ENCODE data around the gene WNT3.

Gene WNT3

DNA sequence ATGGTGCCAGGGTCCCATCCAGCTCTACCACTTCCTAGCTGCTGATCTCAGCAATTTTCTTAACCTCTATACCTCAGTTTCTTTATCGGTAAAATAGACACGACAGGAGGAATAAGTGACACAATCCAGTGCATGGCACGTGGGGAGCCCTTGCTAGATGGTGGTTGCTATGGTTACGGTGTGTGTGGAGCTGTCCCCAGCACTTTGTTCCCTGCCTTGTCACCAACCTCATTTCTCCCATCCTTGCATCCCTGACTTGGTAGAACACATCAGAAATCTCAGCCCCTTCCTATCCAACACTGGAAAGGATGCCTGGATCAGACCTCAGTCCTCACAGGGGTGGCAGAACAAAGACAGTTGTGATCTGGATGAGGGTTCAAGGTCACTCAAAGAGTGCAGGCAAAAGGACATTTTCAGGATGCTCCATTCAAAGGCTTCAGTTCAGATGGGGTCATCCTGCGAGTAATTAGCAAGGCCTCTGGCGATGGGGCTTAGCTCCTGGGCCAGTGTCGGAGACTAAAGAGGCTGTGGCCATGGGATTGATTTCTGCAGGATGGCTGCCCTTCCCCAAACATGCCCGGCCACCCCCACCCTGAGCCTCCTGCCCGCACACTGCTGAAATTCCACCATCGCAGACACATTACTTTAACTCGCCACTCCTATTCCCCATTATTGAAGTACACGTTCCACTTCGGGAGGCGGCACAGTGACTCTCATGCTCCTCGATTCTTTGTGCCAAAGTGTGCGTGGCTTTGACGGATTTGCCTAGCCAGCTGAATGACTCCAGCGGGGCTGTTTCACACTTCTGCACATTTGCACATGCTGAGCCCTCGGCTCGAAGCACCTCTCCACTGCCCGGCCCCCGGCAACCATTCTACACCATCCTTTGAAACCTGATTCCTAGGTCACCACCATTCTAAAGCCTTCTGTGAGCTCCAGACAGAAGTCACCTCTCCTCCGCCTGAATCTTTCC is 40.3 kb downstream of the WNT3 start:
- no peak overlapping the region for H3K27ac ChIP-seq (ENCODE audit: low read depth, low read length)

DNA sequence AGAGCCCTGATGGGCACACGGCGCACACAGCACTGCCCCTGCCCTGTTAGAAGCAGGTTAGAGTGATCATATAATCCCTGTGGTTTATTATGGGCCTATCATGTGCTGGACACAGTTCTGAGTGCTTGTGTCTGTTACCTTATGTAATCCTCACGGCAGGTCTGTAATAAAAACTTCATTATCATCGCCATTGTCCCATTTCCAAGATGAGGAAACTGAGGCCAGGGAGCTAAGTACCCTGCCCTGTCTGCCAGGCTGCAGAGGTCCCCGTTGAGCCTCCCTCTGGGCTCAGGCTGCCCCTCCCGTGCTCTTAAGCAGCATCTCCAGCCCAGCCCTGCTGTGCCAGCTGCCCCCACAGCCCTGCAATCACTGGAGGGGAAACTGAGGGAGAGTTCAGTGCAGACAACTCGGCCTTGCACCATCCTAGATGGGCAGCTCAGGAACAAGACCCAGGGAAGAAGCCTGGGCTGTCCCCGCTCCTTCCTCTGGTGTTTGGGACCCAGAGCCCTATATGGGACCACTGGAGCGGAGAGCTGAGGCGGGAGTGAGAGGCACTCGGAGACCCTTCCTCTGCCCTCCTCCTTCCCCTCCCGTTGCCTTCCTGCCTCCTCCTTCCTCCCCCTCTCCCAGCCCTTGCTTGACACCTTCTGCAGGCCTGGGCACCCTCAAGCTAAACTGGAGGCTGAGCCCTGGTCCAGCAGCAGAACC is 42.0 kb downstream of the WNT3 start:
- Histone ChIP-seq H3K4me3 (ENCODE audit: low read depth in 1 of 2, low read length in 2 of 2) (no peak overlapping the region), H3K9me3 (ENCODE audit: low read length) (no peaks in the 10 kb centered on the region), H3K9ac (ENCODE audit: low read length) (no peak overlapping the region), H3K36me3 (ENCODE audit: insufficient read depth, low read length) (no peaks in the 10 kb centered on the region), H3K4me1 (ENCODE audit: insufficient read depth, low read length) (peaks cover 3% of the 10 kb centered on the region), H3K27ac (ENCODE audit: low read depth, low read length) (no peak overlapping the region), H3K27me3 (ENCODE audit: control insufficient read depth in 1 of 2, insufficient read depth in 2 of 2, low read length in 2 of 2) (no peaks in the 10 kb centered on the region)

More for the DNA sequence above, 40.3 kb downstream of the WNT3 start:
- no peak overlapping the region for H3K4me3 ChIP-seq (ENCODE audit: low read depth in 1 of 2, low read length in 2 of 2)
- H3K9ac ChIP-seq (ENCODE audit: low read length) = no peak overlapping the region
- H3K9me3 ChIP-seq (ENCODE audit: low read length) = no peaks in the 10 kb centered on the region
- no peaks in the 10 kb centered on the region for H3K4me1 ChIP-seq (ENCODE audit: insufficient read depth, low read length)
- no peaks in the 10 kb centered on the region for H3K36me3 ChIP-seq (ENCODE audit: insufficient read depth, low read length)
- H3K27me3 ChIP-seq (ENCODE audit: control insufficient read depth in 1 of 2, insufficient read depth in 2 of 2, low read length in 2 of 2) = no peaks in the 10 kb centered on the region

DNA sequence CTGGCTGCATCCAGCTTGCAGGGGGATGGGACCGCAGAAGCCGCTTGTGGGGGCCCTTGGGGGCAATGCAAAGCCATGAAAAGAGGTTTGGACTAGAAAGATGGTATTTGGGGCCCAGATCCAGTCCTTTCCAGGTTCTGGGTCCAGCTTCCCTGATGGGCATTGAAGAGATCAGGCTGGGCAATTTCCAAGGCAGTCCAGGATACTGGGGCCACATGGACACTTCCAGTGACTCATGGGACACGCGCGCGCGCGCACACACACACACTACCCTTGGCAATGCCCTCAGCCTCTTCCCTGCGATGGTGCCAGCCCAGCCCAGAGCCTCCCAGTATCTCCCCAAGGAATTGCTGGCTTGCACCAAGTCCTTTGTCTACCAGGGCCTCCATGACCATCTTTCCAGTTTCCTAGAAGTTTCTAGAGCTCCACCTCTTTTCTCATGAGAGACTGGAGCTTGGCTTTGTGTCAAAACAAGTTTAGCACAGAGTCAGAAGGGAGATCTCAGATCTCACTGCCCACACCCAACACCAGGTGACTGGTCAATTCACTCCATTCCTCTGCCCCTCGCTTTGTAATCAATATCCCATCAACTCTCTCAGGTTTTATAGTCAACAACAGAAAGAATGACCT is 44.3 kb downstream of the WNT3 start:
- no peaks in the 10 kb centered on the region for H3K9me3 ChIP-seq (ENCODE audit: low read length)
- H3K9ac ChIP-seq (ENCODE audit: low read length) = no peak overlapping the region
- H3K4me1 ChIP-seq (ENCODE audit: insufficient read depth, low read length) = peaks cover 15% of the 10 kb centered on the region
- H3K27me3 ChIP-seq (ENCODE audit: control insufficient read depth in 1 of 2, insufficient read depth in 2 of 2, low read length in 2 of 2) = peaks cover 0 to 7% of the 10 kb centered on the region in 2 donors
- H3K4me3 ChIP-seq (ENCODE audit: low read depth in 1 of 2, low read length in 2 of 2) = no peak overlapping the region
- no peaks in the 10 kb centered on the region for H3K36me3 ChIP-seq (ENCODE audit: insufficient read depth, low read length)
- H3K27ac ChIP-seq (ENCODE audit: low read depth, low read length) = no peak overlapping the region

DNA sequence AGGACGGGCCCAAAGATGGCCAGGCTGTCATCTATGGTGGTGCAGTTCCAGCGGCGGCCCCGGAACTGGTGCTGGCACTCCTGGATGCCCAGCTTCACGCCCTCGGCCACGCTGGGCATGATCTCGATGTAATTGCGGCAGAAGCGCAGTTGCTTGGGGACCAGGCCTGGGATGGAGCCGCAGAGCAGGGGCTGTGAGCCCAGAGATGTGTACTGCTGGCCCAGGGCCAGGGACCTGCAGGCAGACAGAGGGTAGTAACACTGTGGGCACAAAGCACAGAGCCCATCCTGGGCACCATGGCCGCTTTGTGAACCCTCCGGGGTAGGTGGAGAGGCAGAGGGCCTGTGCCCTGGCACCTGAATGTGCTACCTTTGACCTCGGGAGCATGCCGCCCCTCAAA is 44.8 kb downstream of the WNT3 start:
- H3K9ac ChIP-seq (ENCODE audit: low read length) = no peak overlapping the region
- no peak overlapping the region for H3K27ac ChIP-seq (ENCODE audit: low read depth, low read length)
- peaks cover 0 to 7% of the 10 kb centered on the region in 2 donors for H3K27me3 ChIP-seq (ENCODE audit: control insufficient read depth in 1 of 2, insufficient read depth in 2 of 2, low read length in 2 of 2)
- H3K9me3 ChIP-seq (ENCODE audit: low read length) = no peaks in the 10 kb centered on the region
- H3K4me1 ChIP-seq (ENCODE audit: insufficient read depth, low read length) = peaks cover 15% of the 10 kb centered on the region
- no peak overlapping the region for H3K4me3 ChIP-seq (ENCODE audit: low read depth in 1 of 2, low read length in 2 of 2)
- H3K36me3 ChIP-seq (ENCODE audit: insufficient read depth, low read length) = no peaks in the 10 kb centered on the region

DNA sequence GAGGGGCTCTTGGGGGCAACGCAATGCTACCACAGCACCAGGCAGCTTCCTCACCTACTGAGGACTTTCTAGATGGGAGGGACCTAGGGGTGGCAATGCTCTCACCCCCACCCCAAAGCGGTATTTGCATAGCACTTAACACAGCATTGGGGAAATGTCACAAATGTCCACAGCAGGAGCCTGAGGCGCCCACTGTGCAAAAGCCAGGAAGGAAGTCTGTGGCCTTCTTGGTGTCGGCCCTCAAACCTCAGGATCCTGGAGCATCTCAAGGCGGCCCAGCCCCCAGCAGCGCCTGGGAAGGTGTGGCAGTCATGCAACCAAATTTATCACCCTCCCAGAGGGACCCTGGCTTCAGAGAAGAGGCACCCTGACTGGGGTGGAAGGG is 45.3 kb downstream of the WNT3 start:
- H3K27me3 ChIP-seq (ENCODE audit: control insufficient read depth in 1 of 2, insufficient read depth in 2 of 2, low read length in 2 of 2) = peaks cover 0 to 7% of the 10 kb centered on the region in 2 donors
- no peak overlapping the region for H3K4me3 ChIP-seq (ENCODE audit: low read depth in 1 of 2, low read length in 2 of 2)

DNA sequence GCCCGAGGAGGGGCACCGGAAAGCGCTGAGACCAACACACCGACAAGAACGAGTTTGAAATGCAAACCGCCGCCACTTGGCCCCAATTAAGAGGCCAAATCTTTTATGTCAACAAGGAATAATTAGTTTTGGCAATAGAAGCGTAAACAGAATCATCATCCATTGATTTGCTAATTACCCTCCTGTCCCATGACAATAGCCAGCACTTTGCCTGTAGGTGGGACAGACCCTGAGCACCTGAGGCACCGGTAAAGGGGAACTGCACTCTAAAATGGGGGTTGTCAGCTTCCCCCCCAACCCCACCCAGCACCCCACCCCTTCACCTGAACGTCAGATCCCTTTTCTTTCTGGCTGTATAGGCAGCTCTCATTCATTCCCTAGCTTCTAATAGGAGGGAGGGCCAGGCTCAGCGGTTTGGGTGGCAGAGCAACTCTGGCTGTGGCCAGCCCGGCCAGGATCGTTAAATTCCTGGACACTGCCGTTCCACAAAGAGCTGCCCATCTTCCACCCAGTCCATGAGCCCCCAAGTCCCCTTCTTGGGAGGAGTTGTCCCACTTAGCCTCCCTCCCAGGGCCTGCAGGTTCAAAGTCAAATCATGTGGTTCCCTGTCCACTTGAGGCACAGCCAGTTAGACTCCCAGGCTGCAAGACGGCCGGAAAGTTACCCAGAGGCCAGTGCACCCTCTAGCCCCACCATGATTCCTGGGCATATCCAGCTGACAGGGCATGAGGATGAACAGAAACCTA is 45.8 kb downstream of the WNT3 start:
- H3K36me3 ChIP-seq (ENCODE audit: insufficient read depth, low read length) = no peaks in the 10 kb centered on the region
- H3K4me1 ChIP-seq (ENCODE audit: insufficient read depth, low read length) = peaks cover 15% of the 10 kb centered on the region
- no peak overlapping the region for H3K9ac ChIP-seq (ENCODE audit: low read length)
- H3K27me3 ChIP-seq (ENCODE audit: control insufficient read depth in 1 of 2, insufficient read depth in 2 of 2, low read length in 2 of 2) = peaks cover 0 to 7% of the 10 kb centered on the region in 2 donors
- H3K27ac ChIP-seq (ENCODE audit: low read depth, low read length) = no peak overlapping the region
- H3K9me3 ChIP-seq (ENCODE audit: low read length) = no peaks in the 10 kb centered on the region
- H3K4me3 ChIP-seq (ENCODE audit: low read depth in 1 of 2, low read length in 2 of 2) = peak overlapping the region in 1 of 2 donors; percentile 50

More for the DNA sequence above, 45.3 kb downstream of the WNT3 start:
- peaks cover 15% of the 10 kb centered on the region for H3K4me1 ChIP-seq (ENCODE audit: insufficient read depth, low read length)
- H3K27ac ChIP-seq (ENCODE audit: low read depth, low read length) = no peak overlapping the region
- H3K36me3 ChIP-seq (ENCODE audit: insufficient read depth, low read length) = no peaks in the 10 kb centered on the region
- no peaks in the 10 kb centered on the region for H3K9me3 ChIP-seq (ENCODE audit: low read length)
- no peak overlapping the region for H3K9ac ChIP-seq (ENCODE audit: low read length)

DNA sequence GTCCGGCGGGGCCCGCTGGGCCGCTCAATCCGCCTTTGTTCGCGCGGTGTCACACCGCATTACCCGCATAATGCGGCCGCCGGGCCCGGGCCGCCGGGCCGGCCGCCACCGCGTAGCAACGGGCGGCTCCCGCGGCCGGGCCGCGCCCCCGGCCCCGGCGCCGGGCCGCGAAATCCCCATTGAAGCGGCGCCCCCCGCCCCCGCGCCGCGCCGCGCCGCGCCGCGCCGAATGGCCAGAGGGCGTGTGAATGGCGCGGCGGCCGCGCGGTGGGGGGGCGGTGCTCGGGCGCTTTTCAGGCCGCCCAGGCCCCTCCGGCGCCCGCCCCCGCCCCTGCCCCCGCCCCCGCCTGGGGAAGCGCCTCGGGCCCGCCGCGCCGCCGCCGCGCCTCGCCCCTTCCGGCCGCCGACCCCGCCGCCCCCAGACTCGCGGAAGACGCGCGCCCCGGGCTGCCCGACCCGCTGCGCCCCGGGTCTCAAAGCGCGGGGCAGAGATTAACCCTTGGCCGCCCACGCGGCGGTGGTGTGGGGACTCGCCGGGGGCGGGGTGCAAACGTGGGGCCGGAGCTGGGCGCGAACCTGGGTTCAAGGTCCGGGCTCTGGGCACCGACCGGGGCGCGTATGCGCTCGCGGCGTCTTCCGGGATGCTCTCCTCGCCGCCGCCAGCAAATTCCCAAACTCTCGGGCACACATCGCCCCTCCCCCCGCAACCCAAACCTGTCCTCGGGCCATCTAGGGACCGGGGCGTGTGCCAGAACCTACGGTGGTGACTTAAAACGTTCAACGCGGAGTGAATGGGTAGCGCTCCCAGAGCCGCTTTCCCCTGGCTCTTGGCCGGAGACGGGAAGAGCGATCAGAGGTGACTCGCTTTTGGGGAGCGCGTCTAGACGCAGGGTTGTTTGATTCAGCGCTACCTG is 46.7 kb downstream of the WNT3 start:
- Histone ChIP-seq H3K4me1 (ENCODE audit: insufficient read depth, low read length) (peaks cover 15% of the 10 kb centered on the region), H3K9ac (ENCODE audit: low read length) (no peak overlapping the region), H3K27ac (ENCODE audit: low read depth, low read length) (no peak overlapping the region), H3K27me3 (ENCODE audit: control insufficient read depth in 1 of 2, insufficient read depth in 2 of 2, low read length in 2 of 2) (peaks cover 0 to 7% of the 10 kb centered on the region in 2 donors), H3K9me3 (ENCODE audit: low read length) (no peaks in the 10 kb centered on the region), H3K36me3 (ENCODE audit: insufficient read depth, low read length) (no peaks in the 10 kb centered on the region), H3K4me3 (ENCODE audit: low read depth in 1 of 2, low read length in 2 of 2) (peak overlapping the region; percentile 50 to 52)

DNA sequence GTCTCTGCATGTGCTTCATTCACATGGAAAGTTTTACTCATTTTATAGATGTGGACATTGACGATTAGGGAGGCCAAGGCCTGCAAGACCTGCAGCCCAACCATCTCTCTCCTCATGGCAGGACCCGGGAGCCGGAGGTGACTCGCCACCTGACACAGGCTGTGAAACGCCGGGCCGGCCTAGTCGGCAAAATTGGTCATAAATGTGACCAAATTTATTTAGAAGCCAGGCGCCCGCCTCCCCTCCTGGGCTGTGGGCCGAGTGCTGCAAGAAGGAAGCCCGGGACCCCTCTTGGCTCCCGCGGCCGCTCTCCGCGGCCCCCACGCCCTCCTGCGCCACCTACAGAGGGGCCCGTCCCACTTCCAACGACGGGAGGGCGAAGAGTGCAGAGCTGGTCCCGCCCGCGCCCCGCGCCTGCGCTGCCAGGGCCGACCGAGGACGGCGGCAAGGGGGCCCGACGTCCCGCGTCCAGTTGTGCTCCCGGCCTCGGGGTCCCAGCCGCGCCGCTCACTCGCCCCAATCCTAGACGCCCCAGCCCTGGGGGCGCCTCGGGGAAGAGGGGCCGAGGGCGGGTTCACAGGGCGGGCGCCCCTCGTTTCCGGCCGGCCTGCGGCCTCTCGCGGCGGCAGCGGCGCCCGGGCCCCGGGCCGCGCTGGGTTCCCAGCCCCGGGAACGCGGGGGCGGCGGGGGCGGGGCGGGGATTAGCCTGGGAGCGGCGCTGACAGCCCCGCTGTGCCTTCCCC is 47.5 kb downstream of the WNT3 start:
- Histone ChIP-seq H3K4me3 (ENCODE audit: low read depth in 1 of 2, low read length in 2 of 2) (peak overlapping the region; percentile 23 to 32), H3K27me3 (ENCODE audit: control insufficient read depth in 1 of 2, insufficient read depth in 2 of 2, low read length in 2 of 2) (peaks cover 0 to 7% of the 10 kb centered on the region in 2 donors), H3K4me1 (ENCODE audit: insufficient read depth, low read length) (peaks cover 15% of the 10 kb centered on the region), H3K9me3 (ENCODE audit: low read length) (no peaks in the 10 kb centered on the region), H3K9ac (ENCODE audit: low read length) (no peak overlapping the region), H3K36me3 (ENCODE audit: insufficient read depth, low read length) (no peaks in the 10 kb centered on the region), H3K27ac (ENCODE audit: low read depth, low read length) (peak overlapping the region; percentile 52)

DNA sequence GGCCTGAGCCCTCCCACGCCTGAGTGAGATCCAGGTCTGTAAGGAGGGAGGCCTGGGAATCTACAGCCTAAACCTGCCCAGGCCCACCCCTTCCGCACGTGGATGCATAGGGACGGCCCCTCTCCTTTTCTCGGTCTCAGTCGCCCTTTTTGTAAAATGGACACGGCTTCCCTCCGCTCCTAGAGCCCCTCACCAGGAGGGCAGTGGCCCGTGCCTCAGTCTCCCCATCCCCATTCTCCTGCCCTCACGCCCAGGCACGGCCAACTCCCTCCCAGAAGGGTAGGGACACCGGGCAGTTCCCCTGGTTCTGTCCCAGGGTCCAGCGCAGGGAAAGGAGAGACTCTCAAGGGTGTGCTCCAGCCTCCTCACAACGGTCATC is 48.1 kb downstream of the WNT3 start:
- Histone ChIP-seq H3K27ac (ENCODE audit: low read depth, low read length) (no peak overlapping the region), H3K36me3 (ENCODE audit: insufficient read depth, low read length) (no peaks in the 10 kb centered on the region), H3K4me1 (ENCODE audit: insufficient read depth, low read length) (peaks cover 15% of the 10 kb centered on the region), H3K27me3 (ENCODE audit: control insufficient read depth in 1 of 2, insufficient read depth in 2 of 2, low read length in 2 of 2) (peaks cover 0 to 7% of the 10 kb centered on the region in 2 donors), H3K9me3 (ENCODE audit: low read length) (no peaks in the 10 kb centered on the region), H3K9ac (ENCODE audit: low read length) (no peak overlapping the region), H3K4me3 (ENCODE audit: low read depth in 1 of 2, low read length in 2 of 2) (peak overlapping the region in 1 of 2 donors; percentile 23)

Measured in muscle layer of colon (tissue), 2 donors.